Kidney tubule cell (primary cell): ENCODE measurements around the gene ARRDC3.
"Not testable (repeated sequence)": the region's sequence is repeated elsewhere in the genome, so short reads cannot be mapped to it uniquely, and the experiment has no call there.

Experiments
- DNase-seq: peaks from one replicate; pipeline ENCODE4 v3.0.0-alpha.2; 2018; ENCODE audit warnings: low spot score

The ARRDC3 gene, protein sequence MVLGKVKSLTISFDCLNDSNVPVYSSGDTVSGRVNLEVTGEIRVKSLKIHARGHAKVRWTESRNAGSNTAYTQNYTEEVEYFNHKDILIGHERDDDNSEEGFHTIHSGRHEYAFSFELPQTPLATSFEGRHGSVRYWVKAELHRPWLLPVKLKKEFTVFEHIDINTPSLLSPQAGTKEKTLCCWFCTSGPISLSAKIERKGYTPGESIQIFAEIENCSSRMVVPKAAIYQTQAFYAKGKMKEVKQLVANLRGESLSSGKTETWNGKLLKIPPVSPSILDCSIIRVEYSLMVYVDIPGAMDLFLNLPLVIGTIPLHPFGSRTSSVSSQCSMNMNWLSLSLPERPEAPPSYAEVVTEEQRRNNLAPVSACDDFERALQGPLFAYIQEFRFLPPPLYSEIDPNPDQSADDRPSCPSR

DNA sequence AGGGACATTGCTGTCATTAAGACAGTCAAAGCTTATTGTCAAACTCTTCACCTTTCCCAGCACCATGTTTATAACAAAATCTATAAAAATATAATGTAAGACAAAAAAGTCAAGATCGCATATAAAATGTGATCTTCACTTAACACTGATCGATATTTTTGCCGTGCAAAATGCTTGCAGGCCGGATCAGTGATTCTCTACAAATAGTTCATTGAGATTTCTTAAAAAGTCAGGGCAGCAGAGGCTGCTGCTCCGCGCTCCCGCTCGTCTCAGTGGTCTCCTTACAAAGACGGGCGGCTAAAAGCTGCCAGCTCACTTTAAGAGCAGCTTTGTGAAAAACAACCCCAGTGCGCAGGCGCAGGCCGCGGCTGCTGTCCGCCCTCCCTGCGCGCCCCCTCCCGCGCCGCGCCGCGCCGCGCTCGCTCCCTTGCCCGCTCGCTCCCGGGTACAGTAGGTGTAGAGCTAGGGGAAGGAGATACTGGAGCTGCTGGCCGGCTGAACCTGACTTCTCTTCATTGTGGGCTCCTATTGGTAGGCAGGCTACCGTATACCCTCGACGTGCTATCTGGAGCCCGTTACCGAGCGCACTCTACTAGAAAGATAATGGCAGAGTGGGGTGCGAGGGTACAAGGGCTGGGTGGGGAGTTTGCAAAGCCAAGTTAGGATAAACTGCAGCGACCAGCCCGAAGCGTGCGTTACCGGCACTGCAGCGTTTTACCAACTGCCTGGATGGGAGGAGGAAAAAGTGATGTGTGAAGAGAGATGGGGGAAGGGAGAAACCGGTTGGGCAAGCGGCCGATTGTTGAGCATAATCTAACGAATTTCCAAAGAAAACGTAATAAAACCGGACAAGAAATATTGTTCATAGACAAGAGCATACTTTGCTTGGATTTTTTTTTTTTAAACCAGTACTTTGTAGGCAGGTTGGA, at the start of gene ARRDC3:
Gene ARRDC3, minus strand, starts transcription at position 291 of the 929 bp plus-strand sequence. Its CDS starts 225 bp downstream, at position 66.
- peak; percentile 99 for DNase-seq

DNA sequence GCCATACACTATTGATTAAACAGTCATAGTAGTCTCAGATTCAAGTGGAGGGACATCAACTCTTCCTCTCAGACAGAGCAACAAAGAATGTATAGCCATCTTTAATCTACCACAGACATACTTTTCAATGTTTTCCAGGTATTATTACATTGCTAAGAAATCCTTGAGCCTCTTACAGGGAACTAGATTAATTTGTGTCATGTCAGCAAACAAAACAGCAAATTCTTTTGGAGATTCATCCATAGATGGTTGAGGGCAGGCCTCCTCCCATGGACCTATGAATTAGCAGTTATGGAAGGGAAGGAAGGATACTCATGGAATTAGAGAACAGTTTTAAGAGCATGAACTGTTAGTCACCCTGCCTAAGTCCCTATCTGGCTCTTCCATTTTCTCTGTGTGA, 47.8 kb upstream of the ARRDC3 start:
- DNase-seq = no peak

DNA sequence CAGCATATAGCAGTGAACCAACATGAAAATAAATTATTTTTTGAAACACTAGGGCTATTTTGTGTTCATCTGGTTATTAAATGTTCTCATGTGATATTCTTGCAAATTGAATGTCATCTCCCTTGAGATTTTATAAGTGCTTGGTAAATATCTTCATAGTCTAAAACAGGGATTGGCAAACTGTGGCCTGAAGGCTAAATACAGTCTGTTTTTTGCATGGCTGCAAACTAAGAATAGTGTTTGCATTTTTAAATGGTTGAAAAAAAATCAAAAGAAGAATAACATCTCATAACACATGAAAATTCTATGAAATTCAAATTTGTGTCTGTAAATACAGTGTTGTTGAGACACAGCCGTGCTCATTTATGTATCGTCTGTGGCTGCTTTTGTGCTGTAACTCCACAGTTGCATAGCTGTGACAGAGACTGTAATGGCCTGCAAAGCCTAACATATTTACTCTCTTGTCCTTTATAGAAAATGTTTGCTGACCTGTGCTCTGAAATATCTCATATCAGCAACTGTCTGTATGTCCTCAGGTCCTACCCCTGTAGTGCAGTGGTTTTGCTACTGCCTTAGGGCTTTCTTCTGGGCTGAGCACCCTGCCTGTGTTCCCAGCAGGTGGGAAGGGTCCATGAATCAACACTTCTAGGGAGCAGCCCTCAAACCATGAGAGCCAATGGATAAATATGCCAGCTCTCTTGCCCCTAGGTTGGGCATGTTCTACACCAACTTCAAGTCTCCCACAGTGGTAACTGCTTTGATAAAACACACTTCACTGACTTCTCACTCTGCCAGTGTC, 41.7 kb upstream of the ARRDC3 start:
- no peak for DNase-seq

- no peak for DNase-seq
Observed at GRCh38 chr5:91423871-91424270, 40.8 kb upstream of the ARRDC3 start.

- no peak for DNase-seq
Observed at GRCh38 chr5:91420879-91421278, 37.8 kb upstream of the ARRDC3 start.

GRCh38 chr5:91419571-91420537, 36.7 kb upstream of the ARRDC3 start:
- DNase-seq = peak; percentile 72

GRCh38 chr5:91419136-91419535, 36.0 kb upstream of the ARRDC3 start:
- DNase-seq = no peak

DNA sequence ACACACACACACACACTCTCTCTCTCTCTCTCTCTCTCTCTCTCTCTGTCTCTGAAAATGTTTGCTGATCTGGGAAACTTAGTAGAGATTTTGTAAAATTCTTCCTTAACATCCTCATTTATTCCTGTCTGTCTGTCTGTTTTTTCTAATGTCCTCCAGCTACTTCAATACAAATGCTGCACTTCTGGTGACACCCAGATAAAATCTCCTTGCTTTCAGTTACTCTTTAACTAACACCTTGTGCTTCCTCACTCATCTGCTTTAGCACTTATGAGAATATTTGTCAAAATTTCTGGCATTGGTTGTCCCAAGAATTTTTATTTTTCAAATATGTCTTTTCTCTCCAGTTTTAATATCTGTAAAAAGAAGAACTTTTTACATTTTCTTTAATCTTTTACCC, 35.0 kb upstream of the ARRDC3 start:
- DNase-seq = peak; percentile 32

DNA sequence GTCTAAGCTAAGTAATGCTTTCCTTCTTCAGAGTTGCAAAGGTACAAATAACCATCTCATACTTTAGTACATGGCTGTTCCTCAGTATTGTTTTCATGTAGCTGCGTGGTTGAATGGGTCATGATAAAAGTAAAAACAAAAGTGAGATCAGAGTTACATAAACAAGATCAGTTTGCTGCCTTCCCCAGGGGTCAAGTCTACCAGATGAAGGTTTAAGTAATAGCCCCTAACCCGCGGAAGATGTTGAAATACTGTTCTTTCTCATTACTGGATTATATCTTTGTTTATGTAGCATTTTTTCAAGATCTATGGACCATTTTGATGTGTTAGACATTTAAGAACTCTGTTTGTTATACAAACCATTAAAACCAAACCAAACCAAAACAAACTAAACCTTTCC, 34.1 kb upstream of the ARRDC3 start:
- no peak for DNase-seq

- no peak for DNase-seq
Observed at GRCh38 chr5:91416491-91416890, 33.4 kb upstream of the ARRDC3 start.

- no peak for DNase-seq
Observed at GRCh38 chr5:91409304-91409703, 26.2 kb upstream of the ARRDC3 start.

DNA sequence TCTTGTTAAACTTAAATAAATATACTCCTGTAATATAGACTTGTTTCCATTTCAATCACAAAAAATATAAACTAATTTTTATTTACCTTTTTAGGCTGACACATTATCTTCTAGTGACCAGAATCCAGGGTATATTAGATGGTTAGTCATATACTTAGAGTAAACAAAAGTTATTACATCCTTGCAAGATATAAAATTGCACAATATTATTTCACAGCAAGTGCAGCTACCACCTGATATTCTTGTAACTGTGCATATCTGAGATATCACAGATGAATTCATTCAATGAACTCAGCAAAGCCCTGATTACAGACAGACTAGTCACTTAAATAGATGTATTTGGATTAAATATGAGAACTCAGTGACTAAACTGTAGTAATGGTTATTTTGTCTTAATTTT, 25.6 kb upstream of the ARRDC3 start:
- no peak for DNase-seq

GRCh38 chr5:91407204-91407603, 24.1 kb upstream of the ARRDC3 start:
- DNase-seq = no peak

DNA sequence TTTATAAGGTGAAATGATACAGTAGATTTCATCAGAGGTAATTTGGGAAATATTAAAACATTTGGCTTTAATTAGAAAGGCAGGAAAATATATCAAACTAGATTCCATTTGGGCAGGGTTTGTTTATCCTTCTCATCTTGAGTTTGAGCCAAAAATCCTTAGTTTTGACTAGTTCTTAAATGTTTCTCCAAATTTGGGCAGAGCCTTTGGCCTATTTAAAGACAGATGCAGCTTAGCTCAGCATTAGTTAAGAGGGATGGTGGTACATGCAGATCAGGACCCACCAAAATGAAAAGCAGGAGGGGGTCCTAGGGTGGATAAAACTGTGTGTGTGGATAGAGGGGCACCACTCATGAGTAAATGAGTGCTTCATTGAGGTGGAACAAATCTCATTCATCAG, 20.3 kb upstream of the ARRDC3 start:
- DNase-seq = no peak

- no peak for DNase-seq
Observed at GRCh38 chr5:91401175-91401574, 18.1 kb upstream of the ARRDC3 start.

- no peak for DNase-seq
Observed at GRCh38 chr5:91397791-91398190, 14.7 kb upstream of the ARRDC3 start.

GRCh38 chr5:91390268-91390667, 7.2 kb upstream of the ARRDC3 start:
- DNase-seq = no peak

DNA sequence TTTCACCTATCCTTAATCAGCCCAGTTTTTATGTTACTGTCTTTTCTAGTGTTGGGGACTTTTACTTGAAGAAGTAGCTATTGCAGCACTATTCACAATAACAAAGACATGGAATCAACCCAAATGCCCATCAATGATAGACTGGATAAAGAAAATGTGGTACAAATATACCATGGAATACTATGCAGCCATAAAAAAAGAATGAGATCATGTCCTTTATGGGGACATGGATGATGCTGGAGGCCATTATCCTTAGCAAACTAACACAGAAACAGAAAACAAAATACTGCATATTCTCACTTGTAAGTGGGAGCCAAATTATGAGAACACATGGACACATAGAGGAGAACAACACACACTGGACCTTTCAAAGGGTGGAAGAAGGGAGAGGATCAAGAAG, 6.4 kb upstream of the ARRDC3 start:
- DNase-seq = not testable (repeated sequence)

GRCh38 chr5:91388362-91388761, 5.2 kb upstream of the ARRDC3 start:
- DNase-seq = no peak

DNA sequence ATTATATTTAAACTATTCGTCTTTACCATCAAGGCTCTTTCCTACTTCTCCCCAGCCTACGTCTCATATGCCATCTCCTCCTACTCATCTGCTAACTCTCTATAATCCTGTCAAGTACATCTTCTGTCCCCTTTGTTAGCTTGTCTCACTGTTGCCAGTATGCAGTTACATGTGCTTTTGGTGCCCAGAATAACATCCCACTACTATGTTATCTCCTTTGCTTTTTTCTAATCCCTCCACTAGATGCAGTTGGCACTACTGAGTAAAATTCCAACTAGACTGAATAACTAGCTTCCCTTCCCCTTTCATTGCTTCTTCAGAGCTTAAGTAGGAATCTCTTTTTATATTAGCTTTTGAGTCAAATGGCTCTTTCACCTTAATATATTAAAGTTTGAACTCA, 3.0 kb upstream of the ARRDC3 start:
- peak; percentile 8 for DNase-seq

- not testable (repeated sequence) for DNase-seq
Observed at GRCh38 chr5:91385596-91385995, 2.5 kb upstream of the ARRDC3 start.
